PC-3 (cell line): ENCODE results near the gene CLDN4. TPM values are rescaled to one million over a fixed set of nuclear protein-coding genes. Genes with fewer than 3 reads are reported as not detected.

Experiments used
- ATAC-seq: fragments of 200-7000 bp; cut with Tn5 transposase; 2 replicates; pipeline ENCODE4 v1.9.1; 2020; ENCODE audit warnings: mild to moderate bottlenecking, moderate library complexity
- BruUV-seq: library from RNA; stranded (reverse); fragments of 400-500 nt; replicated peaks from 2 replicates; lab custom pipeline; 2021; lab: Mats Ljungman, UMichigan
- CTCF ChIA-PET: fragments of 300-600 bp; sonication (Branson Sonifier 250); formaldehyde crosslinking; loops from one replicate; lab custom pipeline; 2022; ENCODE audit warnings: antibody characterized with exemption; lab: Charles Lee
- POLR2A ChIA-PET: fragments of 300-600 bp; sonication (Branson Sonifier 250); formaldehyde crosslinking; loops from one replicate; lab custom pipeline; 2022; ENCODE audit warnings: antibody characterized with exemption; ENCODE audit not compliant: unreplicated experiment; lab: Charles Lee
- DNase-seq: peaks from one replicate; pipeline ENCODE4 v3.0.0-alpha.2; 2015
- H2AFZ ChIP-seq: fragments of 300-600 bp; sonication (generic); 2 replicates; pipeline ENCODE4 v1.6.0; 2016; ENCODE audit warnings: antibody characterized with exemption, low read length
- H3F3A ChIP-seq: fragments of 300-600 bp; sonication (generic); one replicate; pipeline ENCODE4 v1.6.0; 2017; ENCODE audit warnings: antibody characterized with exemption, low read length, control low read depth, mild to moderate bottlenecking; ENCODE audit not compliant: unreplicated experiment
- H3K27ac ChIP-seq: fragments of 300-600 bp; sonication (generic); 2 replicates; pipeline ENCODE4 v1.5.1; 2016; ENCODE audit warnings: mild to moderate bottlenecking, low read length
- H3K27me3 ChIP-seq: fragments of 300-600 bp; sonication (generic); 2 replicates; pipeline ENCODE4 v1.6.1; 2016; ENCODE audit warnings: low read length, mixed read lengths
- H3K36me3 ChIP-seq: fragments of 300-600 bp; sonication (generic); 2 replicates; pipeline ENCODE4 v1.6.1; 2016; ENCODE audit warnings: low read depth, mixed run types, low read length, mixed read lengths
- H3K4me1 ChIP-seq: fragments of 300-600 bp; sonication (generic); 2 replicates; pipeline ENCODE4 v1.5.1; 2016; ENCODE audit warnings: low read length; ENCODE audit not compliant: insufficient read depth
- H3K4me2 ChIP-seq: fragments of 300-600 bp; sonication (generic); 2 replicates; pipeline ENCODE4 v1.6.0; 2016; ENCODE audit warnings: low read length
- H3K4me3 ChIP-seq: fragments of 300-600 bp; sonication (generic); 2 replicates; pipeline ENCODE4 v1.5.1; 2016; ENCODE audit warnings: mild to moderate bottlenecking, low read length, mixed read lengths
- H3K79me2 ChIP-seq: fragments of 300-600 bp; sonication (generic); 2 replicates; pipeline ENCODE4 v1.6.1; 2017; ENCODE audit warnings: low read length, mixed read lengths
- H3K9ac ChIP-seq: fragments of 300-600 bp; sonication (generic); 2 replicates; pipeline ENCODE4 v1.6.0; 2016; ENCODE audit warnings: mild to moderate bottlenecking, low read length
- H3K9me2 ChIP-seq: fragments of 300-600 bp; sonication (generic); replicated peaks from 2 replicates; pipeline ENCODE4 v1.6.1; 2016; ENCODE audit warnings: mixed run types, low read length, mixed read lengths
- H3K9me3 ChIP-seq: fragments of 300-600 bp; sonication (generic); 2 replicates; pipeline ENCODE4 v1.6.1; 2016; ENCODE audit warnings: low read length, mixed read lengths
- H4K20me1 ChIP-seq: fragments of 300-600 bp; sonication (generic); 2 replicates; pipeline ENCODE4 v1.6.1; 2016; ENCODE audit warnings: low read length, mixed read lengths
- EZH2 ChIP-seq: fragments of 300-600 bp; sonication (generic); IDR thresholded peaks from one replicate; pipeline ENCODE4 v1.6.1; 2017; ENCODE audit warnings: antibody characterized with exemption, mild to moderate bottlenecking, low read length; ENCODE audit not compliant: unreplicated experiment
- EZH2phosphoT487 ChIP-seq: fragments of 300-600 bp; sonication (generic); IDR thresholded peaks from 2 replicates; pipeline ENCODE4 v1.6.1; 2018; ENCODE audit warnings: mild to moderate bottlenecking, antibody characterized with exemption, low read length, borderline replicate concordance
- intact Hi-C: fragments of 100-400 bp; cut with micrococcal nuclease; formaldehyde crosslinking; loops from 2 replicates; pipeline ENCODE4 v1.9.0; 2023
- total RNA-seq: library from RNA; depleted of rRNA; stranded (reverse); fragments of >200 nt; gene quantifications from 2 replicates; pipeline ENCODE4 v1.2.3, GENCODE V29; 2014
- TF ChIP-seq, protein P1 (sequence below): fragments of 300-600 bp; sonication (generic); conservative IDR thresholded peaks from 2 replicates; pipeline ENCODE4 v1.5.1; 2017; ENCODE audit warnings: antibody characterized with exemption, low read depth, mild to moderate bottlenecking, low read length

CLDN4 gene
- total RNA-seq, 1 experiment from 2014 or later = 656 TPM

DNA sequence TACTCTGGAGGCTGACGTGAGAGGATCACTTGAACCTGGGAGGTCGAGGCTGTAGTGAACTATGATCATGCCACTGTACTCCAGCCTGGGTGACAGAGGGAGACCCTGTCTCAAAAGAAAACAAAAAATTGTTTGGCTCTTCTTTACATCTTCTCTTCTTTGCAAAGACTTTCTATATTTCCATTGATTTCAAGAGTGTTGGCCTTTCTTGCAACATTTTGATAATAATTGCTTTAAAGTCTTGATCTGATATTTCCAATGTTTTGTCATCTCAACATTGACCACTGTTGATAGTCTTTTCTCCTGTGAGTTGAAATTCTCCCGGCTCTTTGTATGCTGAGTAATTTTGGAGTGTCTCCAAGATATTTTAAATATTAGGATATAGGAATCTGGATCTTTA lies 17.8 kb upstream of the CLDN4 start:
- BruUV-seq = no TSS peak
- no peaks in the 10 kb centered on the region for H3K9me3 ChIP-seq
- CTCF ChIA-PET = no interaction called here
- no peak overlapping the region for H3K4me3 ChIP-seq
- H3K27ac ChIP-seq = no peak overlapping the region
- POLR2A ChIA-PET = no interaction called here
- no peaks in the 10 kb centered on the region for H3K36me3 ChIP-seq
- H3K9me2 ChIP-seq = no peaks in the 10 kb centered on the region
- DNase-seq (no peak), ATAC-seq (no peak)
- H3K4me2 ChIP-seq = no peak overlapping the region
- H3K9ac ChIP-seq = no peak overlapping the region
- no peaks in the 10 kb centered on the region for H3F3A ChIP-seq
- H3K4me1 ChIP-seq = peaks cover 6% of the 10 kb centered on the region
- no peaks in the 10 kb centered on the region for H3K27me3 ChIP-seq
- H2AFZ ChIP-seq = no peak overlapping the region
- H4K20me1 ChIP-seq = no peaks in the 10 kb centered on the region
- intact Hi-C loops = no loop called here
- TF ChIP-seq EZH2 (no peak), EZH2phosphoT487 (no peak)
- TF ChIP-seq, protein P1, sequence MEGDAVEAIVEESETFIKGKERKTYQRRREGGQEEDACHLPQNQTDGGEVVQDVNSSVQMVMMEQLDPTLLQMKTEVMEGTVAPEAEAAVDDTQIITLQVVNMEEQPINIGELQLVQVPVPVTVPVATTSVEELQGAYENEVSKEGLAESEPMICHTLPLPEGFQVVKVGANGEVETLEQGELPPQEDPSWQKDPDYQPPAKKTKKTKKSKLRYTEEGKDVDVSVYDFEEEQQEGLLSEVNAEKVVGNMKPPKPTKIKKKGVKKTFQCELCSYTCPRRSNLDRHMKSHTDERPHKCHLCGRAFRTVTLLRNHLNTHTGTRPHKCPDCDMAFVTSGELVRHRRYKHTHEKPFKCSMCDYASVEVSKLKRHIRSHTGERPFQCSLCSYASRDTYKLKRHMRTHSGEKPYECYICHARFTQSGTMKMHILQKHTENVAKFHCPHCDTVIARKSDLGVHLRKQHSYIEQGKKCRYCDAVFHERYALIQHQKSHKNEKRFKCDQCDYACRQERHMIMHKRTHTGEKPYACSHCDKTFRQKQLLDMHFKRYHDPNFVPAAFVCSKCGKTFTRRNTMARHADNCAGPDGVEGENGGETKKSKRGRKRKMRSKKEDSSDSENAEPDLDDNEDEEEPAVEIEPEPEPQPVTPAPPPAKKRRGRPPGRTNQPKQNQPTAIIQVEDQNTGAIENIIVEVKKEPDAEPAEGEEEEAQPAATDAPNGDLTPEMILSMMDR = no peak
- H3K79me2 ChIP-seq = no peaks in the 10 kb centered on the region

DNA sequence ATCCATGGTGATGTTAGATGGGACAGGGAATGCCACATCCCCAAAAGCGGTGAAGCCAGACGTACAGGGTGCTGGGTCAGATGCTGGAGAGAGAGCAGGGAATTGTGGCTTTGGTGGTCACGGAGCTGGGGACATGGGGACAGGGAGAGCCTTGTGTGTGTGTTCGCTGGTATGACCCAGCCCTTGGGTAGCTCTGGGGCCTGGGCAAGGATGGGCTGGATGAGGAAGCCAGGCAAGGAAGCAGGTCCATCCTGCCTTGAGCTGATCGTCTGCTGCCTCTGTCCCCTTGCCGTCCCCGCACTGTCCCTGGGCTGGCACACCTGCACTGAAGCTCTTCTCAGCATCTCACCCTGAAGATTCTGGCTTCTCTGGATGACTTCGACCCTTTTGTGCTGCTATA lies 15.4 kb upstream of the CLDN4 start:
- intact Hi-C loops = no loop called here
- no TSS peak for BruUV-seq
- Histone ChIP-seq H3K9me3 (no peaks in the 10 kb centered on the region), H3K9me2 (no peaks in the 10 kb centered on the region), H3K27me3 (no peaks in the 10 kb centered on the region), H3K79me2 (no peaks in the 10 kb centered on the region), H3K4me3 (no peak overlapping the region), H3K9ac (no peak overlapping the region), H3K36me3 (no peaks in the 10 kb centered on the region), H4K20me1 (no peaks in the 10 kb centered on the region), H3K4me2 (no peak overlapping the region), H2AFZ (no peak overlapping the region), H3F3A (no peaks in the 10 kb centered on the region), H3K4me1 (no peaks in the 10 kb centered on the region), H3K27ac (no peak overlapping the region)
- no peak for TF ChIP-seq EZH2
- TF ChIP-seq EZH2phosphoT487 = no peak
- TF ChIP-seq, protein P1 = no peak
- ATAC-seq = no peak
- DNase-seq = no peak
- POLR2A ChIA-PET = no interaction called here
- CTCF ChIA-PET = no interaction called here

DNA sequence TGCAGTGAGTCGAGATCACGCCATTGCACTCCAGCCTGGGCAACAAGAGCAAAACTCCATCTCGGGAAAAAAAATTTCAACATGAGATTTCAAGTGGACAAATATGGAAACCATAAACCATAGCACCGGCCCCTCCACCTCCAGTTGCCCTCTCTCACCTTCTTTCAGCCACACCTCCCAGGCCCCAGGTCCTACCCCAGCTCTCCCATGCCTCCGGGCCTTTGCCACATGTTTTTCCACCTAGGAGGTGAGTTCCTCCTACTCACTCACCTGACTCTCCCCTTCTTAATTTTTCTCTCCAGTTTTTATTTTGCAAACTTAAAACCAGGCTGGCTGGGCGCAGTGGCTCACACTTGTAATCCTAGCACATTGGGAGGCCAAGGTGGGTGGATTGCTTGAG lies 13.7 kb upstream of the CLDN4 start:
- BruUV-seq = no TSS peak
- no peaks in the 10 kb centered on the region for H3K9me2 ChIP-seq
- no peaks in the 10 kb centered on the region for H3K27me3 ChIP-seq
- intact Hi-C loops = no loop called here
- no peaks in the 10 kb centered on the region for H3K9me3 ChIP-seq
- DNase-seq (no peak), ATAC-seq (no peak)
- no peak overlapping the region for H3K9ac ChIP-seq
- no peak overlapping the region for H3K4me2 ChIP-seq
- ChIA-PET CTCF (no interaction called here), POLR2A (no interaction called here)
- H3K4me1 ChIP-seq = peaks cover 9% of the 10 kb centered on the region
- H3K27ac ChIP-seq = no peak overlapping the region
- no peaks in the 10 kb centered on the region for H3F3A ChIP-seq
- no peaks in the 10 kb centered on the region for H3K36me3 ChIP-seq
- H4K20me1 ChIP-seq = no peaks in the 10 kb centered on the region
- TF ChIP-seq, protein P1 = no peak
- TF ChIP-seq EZH2 (no peak), EZH2phosphoT487 (no peak)
- no peaks in the 10 kb centered on the region for H3K79me2 ChIP-seq
- H3K4me3 ChIP-seq = no peak overlapping the region
- H2AFZ ChIP-seq = no peak overlapping the region
